ENCODE data around the gene GABRG3.

The GABRG3 gene

GRCh38 chr15:27268923-27269322 lies 297.9 kb downstream of the GABRG3 start (continued):
- TF ChIP-seq ZNF280D (tag by site-specific recombination; IDR thresholded peaks at IDR 0.05) (no peak), REPIN1 (tag by site-specific recombination; IDR thresholded peaks at IDR 0.05; ENCODE audit: low read depth) (no peak)

- Histone ChIP-seq H3K4me3 (ENCODE audit: low read depth, low read length) (no peak overlapping the region), H3K27ac (ENCODE audit: extremely low read depth, low read depth, low read length) (no peak overlapping the region), H3K9me3 (ENCODE audit: control insufficient read depth, insufficient read depth, low read depth, low read length) (no peaks in the 10 kb centered on the region), H3K4me1 (ENCODE audit: control insufficient read depth, insufficient read depth, low read length) (no peaks in the 10 kb centered on the region), H3K36me3 (ENCODE audit: control insufficient read depth in 2 of 2, insufficient read depth in 1 of 2, low read length in 2 of 2) (no peaks in the 10 kb centered on the region)
- POLR2A ChIA-PET, result no interaction called here
- TF ChIP-seq ZNF776 (tag by site-specific recombination; IDR thresholded peaks at IDR 0.05; ENCODE audit: borderline replicate concordance) (no peak), ZNF692 (tag by site-specific recombination; IDR thresholded peaks at IDR 0.05) (no peak), ZNF610 (tag by site-specific recombination; IDR thresholded peaks at IDR 0.05; ENCODE audit: borderline replicate concordance) (no peak), ZNF626 (tag by site-specific recombination; IDR thresholded peaks at IDR 0.05) (no peak), ZNF404 (tag by site-specific recombination; IDR thresholded peaks at IDR 0.05) (no peak), ZNF239 (tag by site-specific recombination; IDR thresholded peaks at IDR 0.05) (no peak), PRDM10 (tag by site-specific recombination; IDR thresholded peaks at IDR 0.05) (no peak), ZNF600 (tag by site-specific recombination; IDR thresholded peaks at IDR 0.05) (no peak), ZNF112 (tag by site-specific recombination; IDR thresholded peaks at IDR 0.05) (no peak), ZNF121 (tag by site-specific recombination; IDR thresholded peaks at IDR 0.05) (no peak), ZNF24 (tag by site-specific recombination; IDR thresholded peaks at IDR 0.05) (no peak), ZNF560 (tag by site-specific recombination; IDR thresholded peaks at IDR 0.05; ENCODE audit: borderline replicate concordance) (no peak)
- CTCF ChIA-PET, result no interaction called here
Measured at GRCh38 chr15:27271258-27271657, 300.3 kb downstream of the GABRG3 start.

GRCh38 chr15:27272427-27272826 lies 301.4 kb downstream of the GABRG3 start:
- ChIA-PET CTCF (no interaction called here), POLR2A (no interaction called here)

More at GRCh38 chr15:27272427-27272826, 301.4 kb downstream of the GABRG3 start:
- Histone ChIP-seq H3K4me3 (ENCODE audit: low read depth, low read length) (no peak overlapping the region), H3K4me1 (ENCODE audit: control insufficient read depth, insufficient read depth, low read length) (no peaks in the 10 kb centered on the region), H3K36me3 (ENCODE audit: control insufficient read depth in 2 of 2, insufficient read depth in 1 of 2, low read length in 2 of 2) (no peaks in the 10 kb centered on the region), H3K9me3 (ENCODE audit: control insufficient read depth, insufficient read depth, low read depth, low read length) (no peaks in the 10 kb centered on the region), H3K27ac (ENCODE audit: extremely low read depth, low read depth, low read length) (no peak overlapping the region)
- no peak for TF ChIP-seq HOXC10 (CRISPR knock-in tag; IDR thresholded peaks at IDR 0.05)
- no peak for TF ChIP-seq ZIC2 (tag by site-specific recombination; IDR thresholded peaks at IDR 0.05)
- TF ChIP-seq PRDM6 (tag by site-specific recombination; IDR thresholded peaks at IDR 0.05), result no peak
- TF ChIP-seq OVOL3 (tag by site-specific recombination; IDR thresholded peaks at IDR 0.05), result no peak
- no peak for TF ChIP-seq ZNF16 (tag by site-specific recombination; IDR thresholded peaks at IDR 0.05; ENCODE audit: low read depth)
- TF ChIP-seq ZNF830 (tag by site-specific recombination; IDR thresholded peaks at IDR 0.05; ENCODE audit: low read depth), result no peak
- no peak for TF ChIP-seq ZNF514 (tag by site-specific recombination; IDR thresholded peaks at IDR 0.05)
